K562 (cell line): ENCODE data around the gene TRAPPC4. TPM values are rescaled to one million over a fixed set of nuclear protein-coding genes. Genes with fewer than 3 reads are reported as not detected.

Experiments used
- ATAC-seq: fragments of 200-7000 bp; cut with Tn5 transposase; 3 replicates; pipeline ENCODE4 v1.9.1; 2020; ENCODE audit warnings: moderate library complexity
- BruUV-seq: library from RNA; stranded (reverse); fragments of 400-500 nt; replicated peaks from 2 replicates; lab custom pipeline; 2021; lab: Mats Ljungman, UMichigan
- CTCF ChIA-PET: fragments of 300-600 bp; formaldehyde crosslinking; extraction: SDS; loops from one replicate; lab custom pipeline; 2021; ENCODE audit warnings: low intra/inter-chr PET ratio; lab: Yijun Ruan, JAX
- POLR2A ChIA-PET: fragments of 300-600, 350-650 bp; sonication (Branson Sonifier 250); formaldehyde crosslinking; extraction: SDS; loops from one replicate; lab custom pipeline; 2021; ENCODE audit warnings: antibody characterized with exemption, inconsistent platforms; lab: Yijun Ruan, JAX
- DNase-seq, 4 experiments: peaks; one replicate each; pipeline versions ENCODE4 v3.0.0 to v3.0.0-alpha.2; 2011 to 2018; ENCODE audit warnings: low spot score in 3 of 4, mixed read lengths in 3 of 4; ENCODE audit errors: extremely low read depth in 1 of 4
- FAIRE-seq: peaks from 2 replicates; lab custom pipeline; 2011; peaks lifted over from hg19 to GRCh38; lab: Jason Lieb, UNC
- H2AFZ ChIP-seq: 2 replicates; pipeline ENCODE4 v1.6.0; 2011; ENCODE audit warnings: low read depth, low read length, control low read depth, inconsistent platforms
- H3K27ac ChIP-seq: fragments of 200-600 bp; 3 replicates; pipeline ENCODE4 v1.8.0; 2011; ENCODE audit warnings: low read depth, mild to moderate bottlenecking, control low read depth, inconsistent platforms, low read length, moderate library complexity, mixed read lengths; ENCODE audit errors: extremely low read depth
- H3K27me3 ChIP-seq, 2 experiments: fragments of 300-600 bp in 1 of 2; 2 replicates in 1 of 2; 3 replicates in 1 of 2; pipeline versions ENCODE4 v1.6.0 to v1.8.0; 2011; ENCODE audit warnings: inconsistent platforms in 2 of 2, low read length in 2 of 2, mild to moderate bottlenecking in 1 of 2, mixed read lengths in 1 of 2, moderate library complexity in 1 of 2; ENCODE audit not compliant: control insufficient read depth in 2 of 2, insufficient read depth in 2 of 2
- H3K36me3 ChIP-seq: fragments of 300-600 bp; 3 replicates; pipeline ENCODE4 v1.8.0; 2011; ENCODE audit warnings: mild to moderate bottlenecking, low read length, inconsistent platforms; ENCODE audit not compliant: control insufficient read depth, insufficient read depth
- H3K4me1 ChIP-seq, 2 experiments: fragments of 200-600 bp in 1 of 2; replicated peaks in 1 of 2; 2 replicates in 1 of 2; 3 replicates in 1 of 2; pipeline versions ENCODE4 v1.5.1 to v1.8.0; 2011; ENCODE audit warnings: inconsistent platforms in 2 of 2, low read length in 2 of 2, mild to moderate bottlenecking in 1 of 2, mixed read lengths in 1 of 2, moderate library complexity in 1 of 2; ENCODE audit not compliant: control insufficient read depth in 2 of 2, insufficient read depth in 2 of 2
- H3K4me2 ChIP-seq: 2 replicates; pipeline ENCODE4 v1.6.1; 2011; ENCODE audit warnings: low read length, control low read depth, inconsistent platforms, mixed read lengths; ENCODE audit not compliant: insufficient read depth
- H3K4me3 ChIP-seq: fragments of 200-600 bp; sonication (generic), shearing (Covaris generic); 2 replicates; pipeline ENCODE4 v1.5.1; 2016; ENCODE audit warnings: control low read depth, inconsistent platforms
- H3K79me2 ChIP-seq: fragments of 200-600 bp; 3 replicates; pipeline ENCODE4 v1.8.0; 2011; ENCODE audit warnings: low read length, inconsistent platforms; ENCODE audit not compliant: control insufficient read depth, insufficient read depth
- H3K9ac ChIP-seq, 2 experiments: 2 replicates each; pipeline versions ENCODE4 v1.6.0 to v1.6.1; 2011; ENCODE audit warnings: low read depth in 2 of 2, low read length in 2 of 2, control low read depth in 1 of 2, inconsistent platforms in 1 of 2, mild to moderate bottlenecking in 1 of 2, mixed read lengths in 1 of 2; ENCODE audit not compliant: insufficient read depth in 1 of 2
- H3K9me1 ChIP-seq: one replicate; pipeline ENCODE4 v1.6.0; 2011; ENCODE audit warnings: inconsistent platforms, mild to moderate bottlenecking, low read length, moderate library complexity; ENCODE audit not compliant: control insufficient read depth, insufficient read depth
- H3K9me3 ChIP-seq: replicated peaks from 2 replicates; pipeline ENCODE4 v1.5.1; 2011; ENCODE audit warnings: low read depth, low read length, inconsistent platforms; ENCODE audit not compliant: control insufficient read depth, insufficient read depth
- H4K20me1 ChIP-seq: replicated peaks from 2 replicates; pipeline ENCODE4 v1.6.1; 2011; ENCODE audit warnings: low read length, inconsistent platforms, mixed read lengths; ENCODE audit not compliant: control insufficient read depth, insufficient read depth
- MLLT1 ChIP-seq, 2 experiments: fragments of 450-650 bp; IDR thresholded peaks; 2 replicates each; pipeline ENCODE4 v1.6.1; 2016
- PCBP1 ChIP-seq: fragments of 200-400 bp; formaldehyde crosslinking; IDR thresholded peaks from 2 replicates; pipeline ENCODE4 v1.6.1; 2018; ENCODE audit warnings: mild to moderate bottlenecking, low read depth, low read length; ENCODE audit not compliant: poor library complexity, severe bottlenecking
- PCBP2 ChIP-seq: fragments of 200-400 bp; formaldehyde crosslinking; IDR thresholded peaks from 2 replicates; pipeline ENCODE4 v1.6.1; 2018; ENCODE audit warnings: low read length, low read depth, mild to moderate bottlenecking, moderate library complexity; ENCODE audit not compliant: poor library complexity, severe bottlenecking
- PRMT5 ChIP-seq: sonication (generic); formaldehyde crosslinking; IDR thresholded peaks from 2 replicates; pipeline ENCODE4 v1.5.0; 2020; ENCODE audit warnings: missing genetic modification reagents
- RCOR1 ChIP-seq, 2 experiments: IDR thresholded peaks; 2 replicates each; pipeline ENCODE4 v1.6.1; 2012; ENCODE audit warnings: low read depth in 2 of 2, low read length in 2 of 2, borderline replicate concordance in 1 of 2, improper control_type of control experiment in 1 of 2
- SP2 ChIP-seq: IDR thresholded peaks from 2 replicates; pipeline ENCODE4 v1.6.1; 2011; ENCODE audit warnings: mild to moderate bottlenecking, low read depth, low read length, moderate library complexity; ENCODE audit not compliant: poor library complexity, severe bottlenecking; ENCODE audit errors: extremely low read depth
- SREBF2 ChIP-seq: sonication (generic); formaldehyde crosslinking; IDR thresholded peaks from 2 replicates; pipeline ENCODE4 v1.4.0; 2020; ENCODE audit warnings: mild to moderate bottlenecking, missing genetic modification reagents
- TAF9B ChIP-seq: fragments of 450-650 bp; IDR thresholded peaks from 2 replicates; pipeline ENCODE4 v1.6.1; 2018; ENCODE audit warnings: mild to moderate bottlenecking; ENCODE audit not compliant: partially characterized antibody
- TEAD4 ChIP-seq, 2 experiments: sonication (generic) in 1 of 2; formaldehyde crosslinking in 1 of 2; IDR thresholded peaks; 2 replicates each; pipeline versions ENCODE4 v1.6.1 to v1.8.0; 2012 to 2022; ENCODE audit warnings: borderline replicate concordance in 1 of 2, inconsistent platforms in 1 of 2, low read length in 1 of 2, mild to moderate bottlenecking in 1 of 2, missing genetic modification reagents in 1 of 2
- ZBTB49 ChIP-seq: sonication (generic); formaldehyde crosslinking; IDR thresholded peaks from 2 replicates; pipeline ENCODE4 v1.8.0; 2022; ENCODE audit warnings: missing genetic modification reagents, mild to moderate bottlenecking, borderline replicate concordance
- ZNF23 ChIP-seq: fragments of 250-450 bp; sonication (Bioruptor Pico); IDR thresholded peaks from 2 replicates; pipeline ENCODE4 v1.4.0; 2020; ENCODE audit warnings: mild to moderate bottlenecking
- ZNF655 ChIP-seq: fragments of 250-450 bp; sonication (Bioruptor Pico); IDR thresholded peaks from 2 replicates; pipeline ENCODE4 v1.5.0; 2021
- WGBS: fragments of 100-300 bp; shearing (Covaris generic); methylation state at CpG from one replicate; pipeline ENCODE4 v1.1.6; 2016; ENCODE audit warnings: low coverage, mixed read lengths; ENCODE audit not compliant: insufficient coverage; ENCODE audit errors: missing lambda C conversion rate; 5-methylcytosine and 5-hydroxymethylcytosine counted together
- in situ Hi-C: fragments of 300-500 bp; cut with MboI; formaldehyde crosslinking; loops from 4 replicates; pipeline ENCODE4 v1.15.0; 2018; ENCODE audit warnings: inconsistent platforms, mixed read lengths
- intact Hi-C: fragments of 100-400 bp; cut with micrococcal nuclease; formaldehyde crosslinking; loops from 2 replicates; pipeline ENCODE4 v1.14.2; 2022
- polyA plus RNA-seq, 8 experiments: library from polyadenylated mRNA; depleted of rRNA in 4 of 8; stranded (reverse) in 5 of 8; unstranded in 3 of 8; fragments of >200 nt; fragmentation: Nextera tagmentation in 2 of 8; fragmentation: Illumina TruSeq in 1 of 8; extraction: Ambion mirVana in 2 of 8; extraction: Trizol in 1 of 8; gene quantifications; 2 replicates each; pipeline versions ENCODE4 v1.2.1 to v1.2.3, GENCODE V29; 2011 to 2014; ENCODE audit warnings: inconsistent platforms in 1 of 8, missing spikeins in 1 of 8
- total RNA-seq, 7 experiments: library from RNA; depleted of rRNA in 6 of 7; stranded (reverse); fragments of >200 nt in 6 of 7; fragmentation: Illumina TruSeq in 2 of 7; extraction: Trizol in 2 of 7; gene quantifications; 2 replicates each; pipeline versions ENCODE4 v1.2.1 to v1.2.3, GENCODE V29; 2011 to 2021; ENCODE audit warnings: low replicate concordance in 1 of 7

The TRAPPC4 gene
- total and polyA plus RNA-seq, 9 of the 15 experiments (the other 6 are each of a cell fraction or from before 2014, with no cell fraction given): 121 to 524 (median 142) TPM

GRCh38 chr11:119023741-119024140, 5.2 kb downstream of the TRAPPC4 start:
- H3K36me3 ChIP-seq: peaks cover 89% of the 10 kb centered on the region

GRCh38 chr11:119024430-119025098, 6.0 kb downstream of the TRAPPC4 start:
- peaks cover 92% of the 10 kb centered on the region for H3K36me3 ChIP-seq
- no peaks in the 10 kb centered on the region for H3K9me1 ChIP-seq
- peaks cover 40 to 50% of the 10 kb centered on the region in 2 experiments for H3K4me1 ChIP-seq
- no peak overlapping the region for H3K4me3 ChIP-seq
- no TSS peak for BruUV-seq
- H3K9me3 ChIP-seq: no peaks in the 10 kb centered on the region
- H3K79me2 ChIP-seq: peaks cover 62% of the 10 kb centered on the region
- peak in 3 of 4 experiments; percentile 18 to 54 (median 41) for DNase-seq
- no peaks in the 10 kb centered on the region for H3K27me3 ChIP-seq
- peaks cover 26% of the 10 kb centered on the region for H4K20me1 ChIP-seq
- peak overlapping the region in 1 of 2 experiments; percentile 81; a peak in 2 of 4 replicates for H3K9ac ChIP-seq
- POLR2A ChIA-PET: interaction anchor here (0.6 to 5.2 kb wide), 7 partner anchors 11 to 108 kb away, joined by 3 to 33 read pairs (median 7); partner anchors contain the start of gene HYOU1
- no peak for FAIRE-seq
- peak overlapping the region; percentile 17; the same call in 1 of the 2 replicates for H3K4me2 ChIP-seq
- no peak overlapping the region for H2AFZ ChIP-seq
- intact Hi-C loops (no loop called here), in situ Hi-C loops (no loop called here)
- peak overlapping the region; percentile 47; the same call in 2 of the 3 replicates for H3K27ac ChIP-seq
- 18% methylated on average over 14 of the region's 15 CpGs for WGBS
- CTCF ChIA-PET: no interaction called here
- ATAC-seq: peak; percentile 18
- TF ChIP-seq PCBP2: no peak
- TF ChIP-seq PRMT5: no peak
- no peak for TF ChIP-seq ZNF655 (CRISPR knock-in tag)
- no peak for TF ChIP-seq MLLT1 (IDR thresholded peaks at IDR 0.05)
- TF ChIP-seq ZBTB49 (CRISPR knock-in tag): no peak

More at GRCh38 chr11:119023741-119024140, 5.2 kb downstream of the TRAPPC4 start:
- peak in 2 of 4 experiments; percentile 13 to 36 for DNase-seq
- Histone ChIP-seq H3K9me3 (no peaks in the 10 kb centered on the region), H3K4me3 (no peak overlapping the region), H3K79me2 (peaks cover 61% of the 10 kb centered on the region), H3K9ac (no peak overlapping the region), H4K20me1 (peaks cover 19% of the 10 kb centered on the region), H3K9me1 (no peaks in the 10 kb centered on the region), H2AFZ (no peak overlapping the region), H3K27ac (no peak overlapping the region; the same call in 2 of the 3 replicates), H3K4me1 (peaks cover 37 to 42% of the 10 kb centered on the region in 2 experiments), H3K4me2 (no peak overlapping the region; the same call in 1 of the 2 replicates), H3K27me3 (no peaks in the 10 kb centered on the region)
- no TSS peak for BruUV-seq
- no peak for ATAC-seq
- TF ChIP-seq SREBF2 (no peak), TEAD4 (IDR thresholded peaks at IDR 0.05; ENCODE audit: low read length) (peak; percentile 12; the same call in 1 of the 2 replicates), TEAD4 (CRISPR knock-in tag; IDR thresholded peaks at IDR 0.05; ENCODE audit: borderline replicate concordance) (no peak), SP2 (no peak), ZNF23 (CRISPR knock-in tag) (no peak), TAF9B (no peak), PCBP1 (no peak), RCOR1 (IDR thresholded peaks at IDR 0.05; ENCODE audit: borderline replicate concordance in 1 of 2, low read depth in 2 of 2, low read length in 2 of 2) (0 out of 4 replicates have a peak, but pooled peaks of 1 of the 2 experiments have one; percentile 20)
- POLR2A ChIA-PET: interaction anchor here (0.6 to 5.2 kb wide), 8 partner anchors 9 to 71 kb away, joined by 3 to 33 read pairs (median 7); partner anchors contain the start of gene HYOU1
- CTCF ChIA-PET: no interaction called here
- FAIRE-seq: no peak
- in situ Hi-C loops: no loop called here
- intact Hi-C loops: no loop called here
